ENCODE measurements around the gene CLCN1.

DNA sequence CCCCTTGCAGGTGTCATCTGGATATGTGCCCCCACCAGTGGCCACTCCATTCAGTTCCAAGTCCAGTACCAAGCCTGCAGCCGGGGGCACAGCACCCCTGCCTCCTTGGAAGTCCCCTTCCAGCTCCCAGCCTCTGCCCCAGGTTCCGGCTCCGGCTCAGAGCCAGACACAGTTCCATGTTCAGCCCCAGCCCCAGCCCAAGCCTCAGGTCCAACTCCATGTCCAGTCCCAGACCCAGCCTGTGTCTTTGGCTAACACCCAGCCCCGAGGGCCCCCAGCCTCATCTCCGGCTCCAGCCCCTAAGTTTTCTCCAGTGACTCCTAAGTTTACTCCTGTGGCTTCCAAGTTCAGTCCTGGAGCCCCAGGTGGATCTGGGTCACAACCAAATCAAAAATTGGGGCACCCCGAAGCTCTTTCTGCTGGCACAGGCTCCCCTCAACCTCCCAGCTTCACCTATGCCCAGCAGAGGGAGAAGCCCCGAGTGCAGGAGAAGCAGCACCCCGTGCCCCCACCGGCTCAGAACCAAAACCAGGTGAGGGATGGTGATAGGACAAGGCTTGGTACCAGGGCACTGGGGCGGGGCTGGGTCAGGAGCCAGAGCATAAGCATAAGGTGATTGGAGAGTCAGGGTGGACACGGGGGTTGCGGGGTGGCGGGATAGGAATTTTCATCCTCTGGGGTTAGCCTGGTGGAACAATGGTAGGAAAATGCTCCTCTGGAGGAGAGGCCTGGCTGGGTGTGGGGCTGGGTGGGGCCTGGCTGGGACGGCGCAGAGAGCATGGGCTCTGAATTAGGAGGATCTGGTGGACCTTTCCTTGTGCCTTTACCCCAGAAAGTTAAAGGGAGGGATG, 67.1 kb downstream of the CLCN1 start:
- TF ChIP-seq, protein P1, sequence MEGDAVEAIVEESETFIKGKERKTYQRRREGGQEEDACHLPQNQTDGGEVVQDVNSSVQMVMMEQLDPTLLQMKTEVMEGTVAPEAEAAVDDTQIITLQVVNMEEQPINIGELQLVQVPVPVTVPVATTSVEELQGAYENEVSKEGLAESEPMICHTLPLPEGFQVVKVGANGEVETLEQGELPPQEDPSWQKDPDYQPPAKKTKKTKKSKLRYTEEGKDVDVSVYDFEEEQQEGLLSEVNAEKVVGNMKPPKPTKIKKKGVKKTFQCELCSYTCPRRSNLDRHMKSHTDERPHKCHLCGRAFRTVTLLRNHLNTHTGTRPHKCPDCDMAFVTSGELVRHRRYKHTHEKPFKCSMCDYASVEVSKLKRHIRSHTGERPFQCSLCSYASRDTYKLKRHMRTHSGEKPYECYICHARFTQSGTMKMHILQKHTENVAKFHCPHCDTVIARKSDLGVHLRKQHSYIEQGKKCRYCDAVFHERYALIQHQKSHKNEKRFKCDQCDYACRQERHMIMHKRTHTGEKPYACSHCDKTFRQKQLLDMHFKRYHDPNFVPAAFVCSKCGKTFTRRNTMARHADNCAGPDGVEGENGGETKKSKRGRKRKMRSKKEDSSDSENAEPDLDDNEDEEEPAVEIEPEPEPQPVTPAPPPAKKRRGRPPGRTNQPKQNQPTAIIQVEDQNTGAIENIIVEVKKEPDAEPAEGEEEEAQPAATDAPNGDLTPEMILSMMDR (IDR thresholded peaks at IDR 0.05) = no peak
- TF ChIP-seq POLR2A (IDR thresholded peaks at IDR 0.05; ENCODE audit: low read length) (no peak), CBX2 (IDR thresholded peaks at IDR 0.05; ENCODE audit: borderline replicate concordance, low read depth) (no peak), ESRRA (IDR thresholded peaks at IDR 0.05; ENCODE audit: borderline replicate concordance, low read length) (no peak), POLR2AphosphoS2 (conservative IDR thresholded peaks at IDR 0.05; ENCODE audit: low read length) (no peak), EHMT2 (IDR thresholded peaks at IDR 0.05; ENCODE audit: low read depth) (no peak), RFX5 (IDR thresholded peaks at IDR 0.05) (no peak), JUN (IDR thresholded peaks at IDR 0.05) (no peak), EP300 (IDR thresholded peaks at IDR 0.05) (no peak), CHD2 (IDR thresholded peaks at IDR 0.05; ENCODE audit: low read length, partially characterized antibody) (no peak)
- TF ChIP-seq, protein P2, sequence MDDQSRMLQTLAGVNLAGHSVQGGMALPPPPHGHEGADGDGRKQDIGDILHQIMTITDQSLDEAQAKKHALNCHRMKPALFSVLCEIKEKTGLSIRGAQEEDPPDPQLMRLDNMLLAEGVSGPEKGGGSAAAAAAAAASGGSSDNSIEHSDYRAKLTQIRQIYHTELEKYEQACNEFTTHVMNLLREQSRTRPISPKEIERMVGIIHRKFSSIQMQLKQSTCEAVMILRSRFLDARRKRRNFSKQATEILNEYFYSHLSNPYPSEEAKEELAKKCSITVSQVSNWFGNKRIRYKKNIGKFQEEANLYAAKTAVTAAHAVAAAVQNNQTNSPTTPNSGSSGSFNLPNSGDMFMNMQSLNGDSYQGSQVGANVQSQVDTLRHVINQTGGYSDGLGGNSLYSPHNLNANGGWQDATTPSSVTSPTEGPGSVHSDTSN (IDR thresholded peaks at IDR 0.05) = no peak
- TF ChIP-seq, protein P3, sequence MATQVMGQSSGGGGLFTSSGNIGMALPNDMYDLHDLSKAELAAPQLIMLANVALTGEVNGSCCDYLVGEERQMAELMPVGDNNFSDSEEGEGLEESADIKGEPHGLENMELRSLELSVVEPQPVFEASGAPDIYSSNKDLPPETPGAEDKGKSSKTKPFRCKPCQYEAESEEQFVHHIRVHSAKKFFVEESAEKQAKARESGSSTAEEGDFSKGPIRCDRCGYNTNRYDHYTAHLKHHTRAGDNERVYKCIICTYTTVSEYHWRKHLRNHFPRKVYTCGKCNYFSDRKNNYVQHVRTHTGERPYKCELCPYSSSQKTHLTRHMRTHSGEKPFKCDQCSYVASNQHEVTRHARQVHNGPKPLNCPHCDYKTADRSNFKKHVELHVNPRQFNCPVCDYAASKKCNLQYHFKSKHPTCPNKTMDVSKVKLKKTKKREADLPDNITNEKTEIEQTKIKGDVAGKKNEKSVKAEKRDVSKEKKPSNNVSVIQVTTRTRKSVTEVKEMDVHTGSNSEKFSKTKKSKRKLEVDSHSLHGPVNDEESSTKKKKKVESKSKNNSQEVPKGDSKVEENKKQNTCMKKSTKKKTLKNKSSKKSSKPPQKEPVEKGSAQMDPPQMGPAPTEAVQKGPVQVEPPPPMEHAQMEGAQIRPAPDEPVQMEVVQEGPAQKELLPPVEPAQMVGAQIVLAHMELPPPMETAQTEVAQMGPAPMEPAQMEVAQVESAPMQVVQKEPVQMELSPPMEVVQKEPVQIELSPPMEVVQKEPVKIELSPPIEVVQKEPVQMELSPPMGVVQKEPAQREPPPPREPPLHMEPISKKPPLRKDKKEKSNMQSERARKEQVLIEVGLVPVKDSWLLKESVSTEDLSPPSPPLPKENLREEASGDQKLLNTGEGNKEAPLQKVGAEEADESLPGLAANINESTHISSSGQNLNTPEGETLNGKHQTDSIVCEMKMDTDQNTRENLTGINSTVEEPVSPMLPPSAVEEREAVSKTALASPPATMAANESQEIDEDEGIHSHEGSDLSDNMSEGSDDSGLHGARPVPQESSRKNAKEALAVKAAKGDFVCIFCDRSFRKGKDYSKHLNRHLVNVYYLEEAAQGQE (IDR thresholded peaks at IDR 0.05) = no peak
- TF ChIP-seq, protein P4, sequence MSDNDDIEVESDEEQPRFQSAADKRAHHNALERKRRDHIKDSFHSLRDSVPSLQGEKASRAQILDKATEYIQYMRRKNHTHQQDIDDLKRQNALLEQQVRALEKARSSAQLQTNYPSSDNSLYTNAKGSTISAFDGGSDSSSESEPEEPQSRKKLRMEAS (IDR thresholded peaks at IDR 0.05) = no peak
